WTC11 (cell line): Measurements from ENCODE around the gene TP53AIP1. TPM values are rescaled to one million over a fixed set of nuclear protein-coding genes. Genes with fewer than 3 reads are reported as not detected.
"Not testable (repeated sequence)": the region's sequence is repeated elsewhere in the genome, so short reads cannot be mapped to it uniquely, and the experiment has no call there.

ENCODE experiments used
- ATAC-seq: fragments of 200-7000 bp; cut with Tn5 transposase; 2 replicates; pipeline ENCODE4 v1.10.0; 2021; ENCODE audit warnings: mild to moderate bottlenecking, moderate library complexity
- CTCF ChIA-PET: fragments of 300-600 bp; sonication (Branson Sonifier 250); formaldehyde crosslinking; loops from one replicate; lab custom pipeline; 2021; ENCODE audit warnings: antibody characterized with exemption; lab: Charles Lee
- POLR2A ChIA-PET: fragments of 350-600 bp; sonication (Branson Sonifier 250); formaldehyde crosslinking; loops from one replicate; lab custom pipeline; 2021; ENCODE audit warnings: antibody characterized with exemption; lab: Charles Lee
- DNase-seq: peaks from one replicate; pipeline ENCODE4 v3.0.0; 2021; ENCODE audit warnings: low spot score
- H3K27ac Mint-ChIP-seq: 2 replicates; pipeline ENCODE4 v1.8.0; 2021; ENCODE audit warnings: mixed read lengths
- H3K27me3 Mint-ChIP-seq: 2 replicates; pipeline ENCODE4 v1.8.0; 2021; ENCODE audit warnings: low read depth, mild to moderate bottlenecking, moderate library complexity, mixed read lengths
- H3K36me3 Mint-ChIP-seq: 2 replicates; pipeline ENCODE4 v1.8.0; 2021; ENCODE audit warnings: mixed read lengths
- H3K4me1 Mint-ChIP-seq: 2 replicates; pipeline ENCODE4 v1.8.0; 2022; ENCODE audit warnings: mixed read lengths
- H3K4me3 Mint-ChIP-seq: 2 replicates; pipeline ENCODE4 v1.8.0; 2021; ENCODE audit warnings: mild to moderate bottlenecking, moderate library complexity, mixed read lengths
- H3K9me3 Mint-ChIP-seq: 2 replicates; pipeline ENCODE4 v1.8.0; 2021; ENCODE audit warnings: mixed read lengths
- ESRRA ChIP-seq: sonication (generic); formaldehyde crosslinking; IDR thresholded peaks from 2 replicates; pipeline ENCODE4 v1.8.1; 2022; ENCODE audit warnings: mild to moderate bottlenecking, missing genetic modification reagents, borderline replicate concordance
- FOXK1 ChIP-seq: sonication (generic); formaldehyde crosslinking; IDR thresholded peaks from 2 replicates; pipeline ENCODE4 v1.8.0; 2022; ENCODE audit warnings: mild to moderate bottlenecking, moderate library complexity, missing genetic modification reagents
- GTF2I ChIP-seq: fragments of 250-450 bp; sonication (Bioruptor Pico); conservative IDR thresholded peaks from 2 replicates; pipeline ENCODE4 v1.4.0; 2021; ENCODE audit warnings: mild to moderate bottlenecking
- HMGA2 ChIP-seq: fragments of 250-450 bp; sonication (Bioruptor Pico); IDR thresholded peaks from 2 replicates; pipeline ENCODE4 v1.4.0; 2021; ENCODE audit warnings: mild to moderate bottlenecking, moderate library complexity
- JAZF1 ChIP-seq: fragments of 250-450 bp; sonication (Bioruptor Pico); IDR thresholded peaks from 2 replicates; pipeline ENCODE4 v1.9.0; 2021; ENCODE audit warnings: moderate library complexity, mild to moderate bottlenecking, inconsistent platforms
- MXD4 ChIP-seq: fragments of 250-450 bp; sonication (Bioruptor Pico); IDR thresholded peaks from 2 replicates; pipeline ENCODE4 v1.8.0; 2021; ENCODE audit warnings: mild to moderate bottlenecking, moderate library complexity, borderline replicate concordance
- NR2C2 ChIP-seq: sonication (generic); formaldehyde crosslinking; IDR thresholded peaks from 2 replicates; pipeline ENCODE4 v1.8.0; 2022; ENCODE audit warnings: mild to moderate bottlenecking, missing genetic modification reagents
- RORB ChIP-seq: fragments of 250-450 bp; sonication (Bioruptor Pico); IDR thresholded peaks from 2 replicates; pipeline ENCODE4 v1.9.0; 2021; ENCODE audit warnings: mild to moderate bottlenecking
- SP1 ChIP-seq: sonication (generic); formaldehyde crosslinking; conservative IDR thresholded peaks from 2 replicates; pipeline ENCODE4 v1.8.1; 2022; ENCODE audit warnings: missing genetic modification reagents
- USF2 ChIP-seq: sonication (generic); formaldehyde crosslinking; IDR thresholded peaks from 2 replicates; pipeline ENCODE4 v1.8.1; 2023; ENCODE audit warnings: mild to moderate bottlenecking, missing genetic modification reagents, moderate library complexity
- ZNF219 ChIP-seq: sonication (generic); formaldehyde crosslinking; IDR thresholded peaks from 2 replicates; pipeline ENCODE4 v1.8.0; 2023; ENCODE audit warnings: missing genetic modification reagents, mild to moderate bottlenecking, borderline replicate concordance
- ZNF396 ChIP-seq: fragments of 250-450 bp; sonication (Bioruptor Pico); IDR thresholded peaks from 2 replicates; pipeline ENCODE4 v1.8.0; 2021; ENCODE audit warnings: mild to moderate bottlenecking, moderate library complexity, borderline replicate concordance
- ZNF512 ChIP-seq: sonication (generic); formaldehyde crosslinking; IDR thresholded peaks from 2 replicates; pipeline ENCODE4 v1.8.1; 2022; ENCODE audit warnings: missing genetic modification reagents, borderline replicate concordance
- total RNA-seq: library from RNA; stranded (reverse); gene quantifications from 3 replicates; pipeline ENCODE4 v1.2.3, GENCODE V29; 2021
- TF ChIP-seq, protein P1 (sequence below): fragments of 250-450 bp; sonication (Bioruptor Pico); IDR thresholded peaks from 2 replicates; pipeline ENCODE4 v1.8.0; 2021; ENCODE audit warnings: mild to moderate bottlenecking
- TF ChIP-seq, protein P2 (sequence below): sonication (generic); formaldehyde crosslinking; IDR thresholded peaks from 2 replicates; pipeline ENCODE4 v1.8.1; 2023; ENCODE audit warnings: mild to moderate bottlenecking, missing genetic modification reagents, moderate library complexity

TP53AIP1 gene
- total RNA-seq, 1 experiment from 2014 or later, result 0.07 TPM

DNA sequence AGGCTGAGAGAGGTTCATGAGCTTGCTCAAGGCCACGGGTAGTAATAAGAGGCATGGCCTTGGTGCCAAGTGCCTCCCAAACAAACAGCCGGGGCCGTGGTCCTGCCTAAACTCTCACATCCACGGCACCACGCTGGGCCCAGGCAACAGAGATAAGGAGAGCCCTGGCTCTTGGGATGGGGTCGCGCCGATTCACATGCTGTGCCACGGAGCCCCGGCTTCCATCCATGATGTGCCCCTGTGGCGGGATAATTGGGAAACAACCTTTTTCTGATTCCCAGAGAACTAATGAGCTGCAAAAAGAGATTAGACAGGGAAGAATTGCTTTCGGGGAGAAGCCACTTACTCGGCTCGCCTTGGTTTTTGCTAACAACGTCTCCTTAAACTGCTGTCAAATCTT is 22.0 kb downstream of the TP53AIP1 start:
- Mint-ChIP-seq H3K27me3 (peaks cover 42% of the 10 kb centered on the region), H3K36me3 (no peaks in the 10 kb centered on the region), H3K4me3 (no peak overlapping the region), H3K4me1 (peaks cover 15% of the 10 kb centered on the region), H3K27ac (no peak overlapping the region), H3K9me3 (peaks cover 7% of the 10 kb centered on the region)
- CTCF ChIA-PET, result interaction anchor here (0.6 kb wide), 2 partner anchors 11 to 15 kb away, joined by 3 to 4 read pairs; no protein-coding TSS in a partner anchor
- POLR2A ChIA-PET, result no interaction called here
- TF ChIP-seq NR2C2 (CRISPR knock-in tag) (no peak), SP1 (CRISPR knock-in tag) (no peak), FOXK1 (CRISPR knock-in tag) (no peak), USF2 (CRISPR knock-in tag) (no peak), HMGA2 (CRISPR knock-in tag) (no peak), RORB (no peak), GTF2I (CRISPR knock-in tag) (no peak), ZNF396 (CRISPR knock-in tag) (no peak), JAZF1 (CRISPR knock-in tag) (no peak), ESRRA (CRISPR knock-in tag) (no peak), ZNF512 (CRISPR knock-in tag) (no peak), ZNF219 (CRISPR knock-in tag) (no peak), MXD4 (CRISPR knock-in tag) (no peak)
- TF ChIP-seq, protein P1, sequence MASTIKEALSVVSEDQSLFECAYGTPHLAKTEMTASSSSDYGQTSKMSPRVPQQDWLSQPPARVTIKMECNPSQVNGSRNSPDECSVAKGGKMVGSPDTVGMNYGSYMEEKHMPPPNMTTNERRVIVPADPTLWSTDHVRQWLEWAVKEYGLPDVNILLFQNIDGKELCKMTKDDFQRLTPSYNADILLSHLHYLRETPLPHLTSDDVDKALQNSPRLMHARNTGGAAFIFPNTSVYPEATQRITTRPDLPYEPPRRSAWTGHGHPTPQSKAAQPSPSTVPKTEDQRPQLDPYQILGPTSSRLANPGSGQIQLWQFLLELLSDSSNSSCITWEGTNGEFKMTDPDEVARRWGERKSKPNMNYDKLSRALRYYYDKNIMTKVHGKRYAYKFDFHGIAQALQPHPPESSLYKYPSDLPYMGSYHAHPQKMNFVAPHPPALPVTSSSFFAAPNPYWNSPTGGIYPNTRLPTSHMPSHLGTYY (CRISPR knock-in tag), result no peak
- ATAC-seq (no peak), DNase-seq (no peak)

DNA sequence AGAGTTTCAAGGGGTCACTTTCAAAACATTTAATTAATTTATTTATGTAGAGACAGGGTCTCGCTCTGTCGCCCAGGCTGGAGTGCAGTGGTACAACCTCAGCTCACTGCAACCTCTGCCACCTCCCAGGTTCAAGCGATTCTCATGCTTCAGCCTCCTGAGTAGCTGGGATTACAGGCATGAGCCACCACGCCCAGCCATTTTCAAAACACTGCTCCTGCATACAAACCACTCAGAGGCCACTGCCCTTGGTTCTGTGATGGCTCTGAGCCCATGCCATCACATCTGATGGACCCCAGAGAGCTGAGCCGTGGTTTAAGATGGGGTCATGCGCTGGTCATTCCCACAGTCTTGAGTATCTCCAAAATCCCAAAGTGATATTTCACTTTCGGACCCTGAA is 23.0 kb downstream of the TP53AIP1 start:
- CTCF ChIA-PET, result interaction anchor here (0.6 to 2.3 kb wide), 4 partner anchors 14 to 63 kb away, joined by 3 to 15 read pairs (median 6); no protein-coding TSS in a partner anchor
- not testable (repeated sequence) for H3K4me1 Mint-ChIP-seq, DNase-seq, H3K27ac Mint-ChIP-seq, H3K9me3 Mint-ChIP-seq, H3K36me3 Mint-ChIP-seq, ATAC-seq, H3K4me3 Mint-ChIP-seq
- H3K27me3 Mint-ChIP-seq, result peaks cover 32% of the 10 kb centered on the region
- POLR2A ChIA-PET, result interaction anchor here (0.6 kb wide), 1 partner anchor 76 kb away, joined by 3 read pairs; no protein-coding TSS in a partner anchor

- Mint-ChIP-seq H3K9me3 (peaks cover 9% of the 10 kb centered on the region), H3K4me1 (peaks cover 2% of the 10 kb centered on the region; the same call in 1 of the 2 replicates), H3K27me3 (peaks cover 31% of the 10 kb centered on the region), H3K36me3 (no peaks in the 10 kb centered on the region), H3K4me3 (no peak overlapping the region), H3K27ac (no peak overlapping the region)
- TF ChIP-seq, protein P2, sequence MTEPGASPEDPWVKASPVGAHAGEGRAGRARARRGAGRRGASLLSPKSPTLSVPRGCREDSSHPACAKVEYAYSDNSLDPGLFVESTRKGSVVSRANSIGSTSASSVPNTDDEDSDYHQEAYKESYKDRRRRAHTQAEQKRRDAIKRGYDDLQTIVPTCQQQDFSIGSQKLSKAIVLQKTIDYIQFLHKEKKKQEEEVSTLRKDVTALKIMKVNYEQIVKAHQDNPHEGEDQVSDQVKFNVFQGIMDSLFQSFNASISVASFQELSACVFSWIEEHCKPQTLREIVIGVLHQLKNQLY (CRISPR knock-in tag), result no peak
- no peak for TF ChIP-seq JAZF1 (CRISPR knock-in tag)
- no peak for ATAC-seq
- DNase-seq, result no peak
- CTCF ChIA-PET, result interaction anchor here (0.6 to 2.3 kb wide), 3 partner anchors 14 to 37 kb away, joined by 3 to 15 read pairs (median 9); no protein-coding TSS in a partner anchor
- POLR2A ChIA-PET, result interaction anchor here (0.6 kb wide), 1 partner anchor 76 kb away, joined by 3 read pairs; no protein-coding TSS in a partner anchor
These were observed 23.5 kb downstream of the TP53AIP1 start for GRCh38 chr11:128919216-128919615.
